ENCODE measurements around the gene EIF4EBP3. TPM values are rescaled to one million over a fixed set of nuclear protein-coding genes. Genes with fewer than 3 reads are reported as not detected.

EIF4EBP3 gene
- total RNA-seq, 4 donors from 2014 or later: 9.1 to 18.9 (median 15.6) TPM

- Histone ChIP-seq H3K4me1 (peaks cover 21 to 26% of the 10 kb centered on the region in 2 donors), H3K4me3 (replicated peaks in 1 of 3) (no peak overlapping the region), H3K27me3 (no peaks in the 10 kb centered on the region), H3K9me3 (no peaks in the 10 kb centered on the region), H3K27ac (no peak overlapping the region), H3K36me3 (no peaks in the 10 kb centered on the region)
- no peak for DNase-seq
- 65 to 81% methylated on average over 2 of the region's 2 CpGs for WGBS, 2 donors
- no peak for TF ChIP-seq POLR2A (IDR thresholded peaks at IDR 0.05)
- TF ChIP-seq CTCF (IDR thresholded peaks at IDR 0.05): no peak
- intact Hi-C loops (cut with DNase I): no loop called here
Measured at GRCh38 chr5:140598836-140599235, 51.4 kb downstream of the EIF4EBP3 start.

Small RNA genes lying within 50 kb of the gene (microRNA-seq; reads per million reads assigned to microRNA genes)
- gene MIR6831: not detected

Small RNA genes lying within 50 kb of the gene (small RNA-seq; reads per million reads assigned to genes)
- gene RF00279 (not detected), gene RF00443 (not detected)

Other genes with a start within 250 kb of the EIF4EBP3 start
- 100 to 1,000 TPM in 1 of 4 donors, 10 to 100 TPM in 3; 58.2 to 106 (median 87.8) TPM for gene PFDN1, start 244.6 kb upstream of the EIF4EBP3 start, total RNA-seq
- gene HBEGF, start 201.1 kb upstream of the EIF4EBP3 start, total RNA-seq: 10 to 100 TPM in 3 of 4 donors, 1 to 10 TPM in 1; 5.8 to 13.0 (median 12.6) TPM
- under 1 TPM in 3 of 4 donors, not detected in 1; 0.29 to 0.45 (median 0.29) TPM for gene SLC4A9, start 187.5 kb upstream of the EIF4EBP3 start, total RNA-seq
- gene ANKHD1, start 145.8 kb upstream of the EIF4EBP3 start, total RNA-seq: 100 to 1,000 TPM; 148 to 247 (median 163) TPM
- 10 to 100 TPM; 22.7 to 43.7 (median 35.7) TPM for gene SRA1, start 9.8 kb downstream of the EIF4EBP3 start, total RNA-seq
- 10 to 100 TPM; 20.2 to 33.5 (median 26.1) TPM for gene APBB3, start 16.9 kb downstream of the EIF4EBP3 start, total RNA-seq
- gene SLC35A4, start 17.2 kb downstream of the EIF4EBP3 start, total RNA-seq: 100 to 1,000 TPM in 1 of 4 donors, 10 to 100 TPM in 3; 64.2 to 114 (median 74.0) TPM
- gene CD14, start 85.5 kb downstream of the EIF4EBP3 start, total RNA-seq: 10 to 100 TPM; 18.5 to 36.7 (median 30.0) TPM
- 10 to 100 TPM; 16.1 to 48.7 (median 29.3) TPM for gene TMCO6, start 91.8 kb downstream of the EIF4EBP3 start, total RNA-seq
- gene NDUFA2, start 100.0 kb downstream of the EIF4EBP3 start, total RNA-seq: 10 to 100 TPM; 25.9 to 90.9 (median 56.4) TPM
- 100 to 1,000 TPM; 106 to 279 (median 161) TPM for gene IK, start 100.2 kb downstream of the EIF4EBP3 start, total RNA-seq
- 10 to 100 TPM; 19.5 to 23.8 (median 20.7) TPM for gene WDR55, start 117.2 kb downstream of the EIF4EBP3 start, total RNA-seq
- 1 to 10 TPM in 2 of 4 donors, not detected in 2; 1.3 to 2.0 TPM for gene DND1, start 125.9 kb downstream of the EIF4EBP3 start, total RNA-seq
- gene HARS1, start 143.7 kb downstream of the EIF4EBP3 start, total RNA-seq: 10 to 100 TPM; 41.0 to 56.8 (median 48.2) TPM
- gene HARS2, start 143.8 kb downstream of the EIF4EBP3 start, total RNA-seq: 10 to 100 TPM; 29.3 to 31.8 (median 30.1) TPM
- 10 to 100 TPM; 35.1 to 46.0 (median 37.5) TPM for gene ZMAT2, start 152.8 kb downstream of the EIF4EBP3 start, total RNA-seq
- gene PCDHA1, start 238.5 kb downstream of the EIF4EBP3 start, total RNA-seq: under 1 TPM in 1 of 4 donors, not detected in 3; 0.13 TPM
- under 1 TPM in 1 of 4 donors, not detected in 3; 0.22 TPM for gene PCDHA2, start 247.2 kb downstream of the EIF4EBP3 start, total RNA-seq

All from thyroid gland (tissue), 4 donors.